Bronchial epithelial cell (primary cell): ENCODE data around the gene PSPN. TPM values are rescaled to one million over a fixed set of nuclear protein-coding genes. Genes with fewer than 3 reads are reported as not detected.

Experiments used
- DNase-seq: peaks from one replicate; pipeline ENCODE4 v3.0.0-alpha.2; 2010; ENCODE audit warnings: low read depth
- FAIRE-seq: peaks from 2 replicates; lab custom pipeline; 2011; peaks lifted over from hg19 to GRCh38; lab: Jason Lieb, UNC
- H3K27me3 ChIP-seq: 2 replicates; pipeline ENCODE4 v1.5.1; 2011; ENCODE audit warnings: low read length; ENCODE audit not compliant: control insufficient read depth, insufficient read depth
- H3K36me3 ChIP-seq: 2 replicates; pipeline ENCODE4 v1.5.1; 2011; ENCODE audit warnings: low read length; ENCODE audit not compliant: control insufficient read depth, insufficient read depth
- H3K4me3 ChIP-seq: 2 replicates; pipeline ENCODE4 v1.5.1; 2011; ENCODE audit warnings: mild to moderate bottlenecking, low read depth, low read length, control low read depth
- total RNA-seq: library from RNA; depleted of rRNA; stranded (reverse); fragments of >200 nt; gene quantifications from 2 replicates; pipeline ENCODE4 v1.2.1, GENCODE V29; 2014
- TF ChIP-seq, protein P1 (sequence below): IDR thresholded peaks from 2 replicates; pipeline ENCODE4 v1.5.1; 2011; ENCODE audit warnings: mild to moderate bottlenecking, moderate library complexity, low read length, control low read depth, inconsistent platforms; ENCODE audit not compliant: insufficient read depth, severe bottlenecking

PSPN gene
- total RNA-seq, 1 donor from 2014 or later = 0.26 TPM

DNA sequence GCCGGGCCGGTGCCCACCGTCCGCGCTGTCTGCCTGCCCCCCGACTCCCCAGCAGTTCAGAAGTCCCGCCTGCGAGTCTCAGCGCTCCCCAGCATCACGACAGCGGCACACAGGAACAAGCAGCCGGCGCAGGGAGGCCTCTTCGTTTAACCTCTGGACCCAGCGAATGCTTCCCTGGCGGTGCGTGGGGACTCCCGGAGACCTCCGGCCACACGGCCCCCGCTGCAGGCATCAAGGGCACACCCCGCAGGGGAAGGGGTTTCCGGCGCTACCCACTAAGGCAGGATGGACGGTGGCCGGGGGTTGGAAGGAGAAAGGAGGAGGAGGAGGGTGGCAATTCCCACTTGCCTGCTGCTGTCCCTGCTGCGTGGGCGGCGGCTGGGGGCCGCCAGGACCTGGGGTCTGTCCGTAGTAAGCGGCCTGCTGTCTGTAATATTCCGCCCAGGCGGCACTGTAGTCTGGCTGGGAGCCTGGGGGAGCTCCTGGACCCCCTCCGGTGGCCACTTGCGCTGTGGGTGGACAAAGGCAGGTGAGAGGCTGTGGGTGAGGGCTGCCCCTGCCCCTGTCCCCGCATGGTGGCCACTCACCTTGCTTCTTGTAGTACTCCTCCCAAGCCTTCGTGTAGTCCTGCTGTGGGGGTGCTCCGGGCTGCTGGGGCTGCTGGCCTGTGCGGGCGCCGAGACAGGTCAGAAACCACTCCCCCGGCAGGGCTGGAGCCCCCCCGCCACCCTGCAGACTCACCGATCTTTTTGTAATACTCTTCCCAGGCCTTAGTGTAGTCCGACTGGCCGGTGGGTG lies 39.3 kb upstream of the PSPN start:
- FAIRE-seq (no peak), DNase-seq (no peak)
- TF ChIP-seq, protein P1, sequence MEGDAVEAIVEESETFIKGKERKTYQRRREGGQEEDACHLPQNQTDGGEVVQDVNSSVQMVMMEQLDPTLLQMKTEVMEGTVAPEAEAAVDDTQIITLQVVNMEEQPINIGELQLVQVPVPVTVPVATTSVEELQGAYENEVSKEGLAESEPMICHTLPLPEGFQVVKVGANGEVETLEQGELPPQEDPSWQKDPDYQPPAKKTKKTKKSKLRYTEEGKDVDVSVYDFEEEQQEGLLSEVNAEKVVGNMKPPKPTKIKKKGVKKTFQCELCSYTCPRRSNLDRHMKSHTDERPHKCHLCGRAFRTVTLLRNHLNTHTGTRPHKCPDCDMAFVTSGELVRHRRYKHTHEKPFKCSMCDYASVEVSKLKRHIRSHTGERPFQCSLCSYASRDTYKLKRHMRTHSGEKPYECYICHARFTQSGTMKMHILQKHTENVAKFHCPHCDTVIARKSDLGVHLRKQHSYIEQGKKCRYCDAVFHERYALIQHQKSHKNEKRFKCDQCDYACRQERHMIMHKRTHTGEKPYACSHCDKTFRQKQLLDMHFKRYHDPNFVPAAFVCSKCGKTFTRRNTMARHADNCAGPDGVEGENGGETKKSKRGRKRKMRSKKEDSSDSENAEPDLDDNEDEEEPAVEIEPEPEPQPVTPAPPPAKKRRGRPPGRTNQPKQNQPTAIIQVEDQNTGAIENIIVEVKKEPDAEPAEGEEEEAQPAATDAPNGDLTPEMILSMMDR = no peak
- no peak overlapping the region for H3K4me3 ChIP-seq
- H3K36me3 ChIP-seq = peaks cover 35% of the 10 kb centered on the region
- H3K27me3 ChIP-seq = no peaks in the 10 kb centered on the region

DNA sequence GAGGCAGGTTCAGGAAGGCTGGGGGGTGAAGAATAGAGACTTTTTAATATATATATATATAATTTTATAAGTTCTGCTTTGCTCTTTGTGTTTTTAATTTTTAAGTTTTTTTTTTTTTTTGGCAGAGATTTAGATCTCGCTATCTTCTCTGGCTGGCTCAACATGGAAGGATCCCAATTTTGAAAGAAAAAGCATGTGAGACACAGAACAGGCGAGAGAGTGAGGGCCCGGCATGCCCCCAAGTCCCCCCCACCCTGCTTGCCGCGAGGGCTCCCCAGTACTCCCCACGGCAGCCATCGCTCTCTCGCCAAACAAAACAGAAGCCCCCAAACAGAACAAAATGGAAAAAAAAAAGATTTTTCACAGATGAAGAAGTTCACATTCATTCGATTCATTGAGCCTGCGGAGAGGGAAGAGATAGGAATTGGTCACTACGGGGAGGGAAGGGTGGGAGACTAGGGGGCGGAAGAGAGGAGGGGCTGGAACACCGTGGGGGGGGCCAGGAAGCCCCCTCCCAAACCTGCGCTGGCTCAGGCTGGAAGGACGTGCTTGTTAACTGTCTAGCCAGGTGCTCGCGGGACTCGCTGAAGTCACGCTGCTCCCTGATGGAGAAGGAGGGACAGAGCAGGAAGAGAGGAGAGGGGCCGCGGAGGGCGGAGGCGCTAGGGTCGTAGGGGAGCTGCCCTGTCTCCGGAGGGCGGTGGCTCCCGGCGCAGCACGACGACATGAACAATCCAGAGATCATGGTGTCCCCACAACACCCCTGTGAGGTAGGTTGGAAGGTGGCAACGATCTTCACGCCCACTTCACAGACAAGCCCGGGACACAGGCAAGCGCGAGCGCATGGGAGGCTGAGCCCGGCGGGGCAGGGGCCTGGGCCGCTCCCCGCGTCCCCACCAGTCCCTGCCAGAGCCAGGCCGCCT lies 38.2 kb upstream of the PSPN start:
- Histone ChIP-seq H3K36me3 (peaks cover 30% of the 10 kb centered on the region), H3K4me3 (no peak overlapping the region), H3K27me3 (no peaks in the 10 kb centered on the region)
- FAIRE-seq (no peak), DNase-seq (no peak)
- TF ChIP-seq, protein P1 = no peak

DNA sequence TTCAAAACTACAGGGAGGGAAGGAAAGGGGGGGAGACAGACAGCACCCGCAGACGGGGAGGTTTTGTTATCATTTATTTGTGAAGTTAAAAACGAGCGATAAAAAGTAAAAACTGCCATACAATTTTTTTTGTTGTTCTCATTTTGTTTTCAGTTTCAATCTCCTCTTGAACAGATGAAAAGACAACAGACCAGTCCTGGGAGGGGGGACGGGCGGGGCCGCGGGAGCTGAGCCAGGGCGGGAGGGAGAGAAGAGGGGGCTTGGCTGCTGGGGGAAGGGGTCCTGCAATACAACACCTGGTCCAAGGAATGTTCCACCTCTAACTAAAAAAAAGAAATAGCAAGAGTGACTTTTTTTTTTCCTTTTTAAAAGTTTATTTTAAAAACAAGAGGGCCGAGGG lies 37.6 kb upstream of the PSPN start:
- Histone ChIP-seq H3K27me3 (no peaks in the 10 kb centered on the region), H3K4me3 (no peak overlapping the region), H3K36me3 (peaks cover 24% of the 10 kb centered on the region)
- no peak for FAIRE-seq
- no peak for DNase-seq
- TF ChIP-seq, protein P1 = no peak

DNA sequence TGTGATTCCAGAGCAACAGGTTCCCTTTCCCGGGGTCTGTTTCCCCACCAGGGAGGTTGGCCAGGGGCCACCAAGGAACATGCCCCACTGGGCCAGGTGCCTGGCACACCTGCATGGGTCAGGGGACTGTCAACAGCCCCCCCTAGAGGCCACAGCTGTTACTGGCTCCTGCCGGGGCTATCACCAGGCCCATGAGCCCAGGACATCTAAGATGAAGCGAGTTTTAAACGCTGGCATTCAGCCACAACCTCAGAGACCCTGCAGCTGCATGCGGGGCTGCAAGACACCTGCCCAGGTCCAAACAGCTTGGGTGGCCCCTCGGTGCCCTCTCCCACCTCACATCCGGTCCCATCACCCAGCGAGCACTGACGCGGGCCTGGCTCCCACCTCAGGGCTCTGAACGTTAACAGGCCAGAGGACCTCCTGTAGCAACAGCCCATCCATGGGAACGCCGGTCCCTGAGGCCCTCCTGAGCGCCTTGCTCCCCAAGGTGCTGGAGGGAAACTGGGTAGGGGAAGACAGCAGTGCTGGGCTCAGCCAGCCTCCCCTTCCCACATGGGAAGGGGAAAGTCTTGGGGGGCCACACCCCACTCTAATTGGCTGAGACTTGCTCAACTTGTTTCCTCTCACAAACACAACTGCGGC lies 36.8 kb upstream of the PSPN start:
- H3K36me3 ChIP-seq = peaks cover 18% of the 10 kb centered on the region
- H3K4me3 ChIP-seq = no peak overlapping the region
- DNase-seq = peak; percentile 23
- FAIRE-seq = no peak
- no peaks in the 10 kb centered on the region for H3K27me3 ChIP-seq
- TF ChIP-seq, protein P1 = peak; percentile 77

DNA sequence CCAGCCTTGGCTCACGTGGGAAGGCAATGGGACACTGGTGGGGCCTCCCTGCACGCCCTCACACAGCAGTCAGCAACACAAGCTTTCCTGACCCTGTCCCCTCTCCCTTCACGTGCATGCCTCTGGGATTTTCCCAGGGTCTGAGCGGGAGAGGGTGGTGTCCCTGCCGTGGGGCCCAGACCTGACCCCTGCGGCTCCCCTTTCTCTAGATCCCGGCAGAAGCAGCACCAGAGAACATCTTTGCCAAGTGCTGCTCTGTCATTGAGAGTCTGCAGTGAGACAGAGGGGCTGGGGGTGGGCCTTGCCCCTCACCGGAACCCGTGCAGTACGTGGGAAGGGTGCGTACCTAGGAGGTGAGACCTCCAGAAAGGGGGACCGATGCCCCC lies 36.3 kb upstream of the PSPN start:
- TF ChIP-seq, protein P1 = no peak
- H3K36me3 ChIP-seq = peaks cover 15% of the 10 kb centered on the region
- H3K27me3 ChIP-seq = no peaks in the 10 kb centered on the region
- no peak for DNase-seq
- no peak overlapping the region for H3K4me3 ChIP-seq
- no peak for FAIRE-seq
